GM12878 (cell line): ENCODE data around the gene UGGT1. TPM values are rescaled to one million over a fixed set of nuclear protein-coding genes. Genes with fewer than 3 reads are reported as not detected.

Source experiments
- ATAC-seq: fragments of 200-7000 bp; cut with Tn5 transposase; 3 replicates; pipeline ENCODE4 v1.9.1; 2020; ENCODE audit warnings: mild to moderate bottlenecking, moderate library complexity
- BruUV-seq: library from RNA; stranded (reverse); fragments of 400-500 nt; replicated peaks from 2 replicates; lab custom pipeline; 2021; lab: Mats Ljungman, UMichigan
- CTCF ChIA-PET: fragments of 300-600 bp; sonication (Branson Sonifier 250); formaldehyde crosslinking; extraction: SDS; loops from one replicate; lab custom pipeline; 2021; ENCODE audit warnings: inconsistent platforms; lab: Yijun Ruan, JAX
- POLR2A ChIA-PET: fragments of 350-600 bp; formaldehyde crosslinking; extraction: SDS; loops from one replicate; lab custom pipeline; 2021; ENCODE audit warnings: inconsistent platforms; lab: Charles Lee
- RAD21 ChIA-PET: fragments of 300-600 bp; sonication (Branson Sonifier 250); formaldehyde crosslinking; loops from one replicate; lab custom pipeline; 2023; ENCODE audit warnings: antibody characterized with exemption; ENCODE audit not compliant: unreplicated experiment; lab: Charles Lee
- SMC1A ChIA-PET: fragments of 300-600 bp; sonication (Branson Sonifier 250); formaldehyde crosslinking; loops from one replicate; lab custom pipeline; 2023; ENCODE audit not compliant: unreplicated experiment, uncharacterized antibody; lab: Charles Lee
- DNase-seq: peaks from one replicate; pipeline ENCODE4 v3.0.0-alpha.2; 2011; ENCODE audit warnings: low read depth, low spot score
- FAIRE-seq: peaks from 3 replicates; lab custom pipeline; 2011; peaks lifted over from hg19 to GRCh38; lab: Jason Lieb, UNC
- H2AFZ ChIP-seq: 2 replicates; pipeline ENCODE4 v1.6.0; 2011; ENCODE audit warnings: low read depth, low read length, control low read depth; ENCODE audit not compliant: control insufficient read depth
- H3K27ac ChIP-seq: 2 replicates; pipeline ENCODE4 v1.5.1; 2011; ENCODE audit warnings: control low read depth; ENCODE audit not compliant: control insufficient read depth, insufficient read depth
- H3K27me3 ChIP-seq, 2 experiments: replicated peaks in 1 of 2; 2 replicates each; pipeline versions ENCODE4 v1.6.0 to v1.6.1; 2011; ENCODE audit warnings: low read length in 1 of 2; ENCODE audit not compliant: control insufficient read depth in 2 of 2, insufficient read depth in 2 of 2
- H3K36me3 ChIP-seq, 2 experiments: 2 replicates each; pipeline ENCODE4 v1.5.1; 2011; ENCODE audit warnings: low read length in 1 of 2; ENCODE audit not compliant: control insufficient read depth in 2 of 2, insufficient read depth in 2 of 2
- H3K4me1 ChIP-seq: 2 replicates; pipeline ENCODE4 v1.6.1; 2011; ENCODE audit warnings: mild to moderate bottlenecking, low read length, moderate library complexity, mixed read lengths; ENCODE audit not compliant: control insufficient read depth, insufficient read depth
- H3K4me2 ChIP-seq: 2 replicates; pipeline ENCODE4 v1.6.0; 2011; ENCODE audit warnings: control low read depth; ENCODE audit not compliant: control insufficient read depth, insufficient read depth
- H3K4me3 ChIP-seq: fragments of 200-600 bp; sonication (generic); 2 replicates; pipeline ENCODE4 v1.5.1; 2016
- H3K79me2 ChIP-seq: 2 replicates; pipeline ENCODE4 v1.6.0; 2011; ENCODE audit warnings: low read length; ENCODE audit not compliant: control insufficient read depth, insufficient read depth
- H3K9ac ChIP-seq: 2 replicates; pipeline ENCODE4 v1.8.0; 2011; ENCODE audit warnings: low read length, control low read depth, mixed read lengths; ENCODE audit not compliant: control insufficient read depth, insufficient read depth
- H3K9me3 ChIP-seq: replicated peaks from 3 replicates; pipeline ENCODE4 v1.5.1; 2011; ENCODE audit warnings: mild to moderate bottlenecking, low read length; ENCODE audit not compliant: control insufficient read depth, insufficient read depth
- H4K20me1 ChIP-seq: 2 replicates; pipeline ENCODE4 v1.6.0; 2011; ENCODE audit not compliant: control insufficient read depth, insufficient read depth
- CBFB ChIP-seq: IDR thresholded peaks from 2 replicates; pipeline ENCODE4 v1.6.1; 2016; ENCODE audit warnings: antibody characterized with exemption, low read depth
- CEBPB ChIP-seq, 2 experiments: fragments of 150-350 bp in 1 of 2; IDR thresholded peaks; 2 replicates each; pipeline ENCODE4 v1.6.1; 2012 to 2014; ENCODE audit warnings: low read depth in 2 of 2, low read length in 2 of 2, borderline replicate concordance in 1 of 2, inconsistent platforms in 1 of 2
- CEBPZ ChIP-seq: fragments of 150-350 bp; IDR thresholded peaks from 2 replicates; pipeline ENCODE4 v1.6.1; 2016; ENCODE audit warnings: low read depth, low read length
- CREB1 ChIP-seq: IDR thresholded peaks from 2 replicates; pipeline ENCODE4 v1.6.1; 2012; ENCODE audit warnings: low read depth, mild to moderate bottlenecking, inconsistent platforms
- MYB ChIP-seq: fragments of 150-350 bp; IDR thresholded peaks from 2 replicates; pipeline ENCODE4 v1.6.1; 2014; ENCODE audit warnings: mild to moderate bottlenecking, low read depth, low read length, borderline replicate concordance
- NR2F1 ChIP-seq: fragments of 450-650 bp; conservative IDR thresholded peaks from 2 replicates; pipeline ENCODE4 v1.6.1; 2017; ENCODE audit warnings: mild to moderate bottlenecking
- PAX5 ChIP-seq: IDR thresholded peaks from 2 replicates; pipeline ENCODE4 v1.6.1; 2011; ENCODE audit warnings: low read depth, low read length, borderline replicate concordance
- PAX8 ChIP-seq: fragments of 450-650 bp; IDR thresholded peaks from 2 replicates; pipeline ENCODE4 v1.6.1; 2017; ENCODE audit warnings: mild to moderate bottlenecking, moderate library complexity
- POLR2AphosphoS5 ChIP-seq: IDR thresholded peaks from 2 replicates; pipeline ENCODE4 v1.6.1; 2011; ENCODE audit warnings: mild to moderate bottlenecking, low read length, inconsistent platforms
- REST ChIP-seq: IDR thresholded peaks from 2 replicates; pipeline ENCODE4 v1.6.1; 2012; ENCODE audit warnings: mild to moderate bottlenecking, low read depth, low read length
- WGBS: methylation state at CpG from one replicate; pipeline ENCODE4 v1.1.6; 2016; ENCODE audit warnings: low lambda C conversion rate; ENCODE audit not compliant: insufficient replicate concordance, insufficient coverage; ENCODE audit errors: missing lambda C conversion rate; 5-methylcytosine and 5-hydroxymethylcytosine counted together
- in situ Hi-C: fragments of 300-500 bp; cut with MboI; formaldehyde crosslinking; loops from 9 replicates; pipeline ENCODE4 v1.14.3; 2018; ENCODE audit warnings: mixed read lengths
- intact Hi-C: fragments of 100-400 bp; cut with micrococcal nuclease; formaldehyde crosslinking; loops from one replicate; pipeline ENCODE4 v1.14.2; 2022; ENCODE audit not compliant: unreplicated experiment
- polyA plus RNA-seq, 11 experiments: library from polyadenylated mRNA; depleted of rRNA in 4 of 11; unstranded in 6 of 11; stranded (reverse) in 5 of 11; fragments of >200 nt; fragmentation: Nextera tagmentation in 4 of 11; fragmentation: Illumina TruSeq in 1 of 11; extraction: Ambion mirVana in 4 of 11; extraction: Trizol in 1 of 11; gene quantifications; 1 replicate in 1 of 11; 2 replicates in 10 of 11; pipeline versions ENCODE4 v1.2.1 to v1.2.3, GENCODE V29; 2011 to 2016; ENCODE audit warnings: inconsistent platforms in 2 of 11, missing spikeins in 2 of 11, low read depth in 1 of 11
- total RNA-seq, 4 experiments: library from RNA; depleted of rRNA in 3 of 4; stranded (reverse); fragments of >200 nt in 3 of 4; fragmentation: Illumina TruSeq in 1 of 4; extraction: Trizol in 1 of 4; gene quantifications; 2 replicates each; pipeline versions ENCODE4 v1.2.1 to v1.2.3, GENCODE V29; 2013 to 2021

The UGGT1 gene
- total and polyA plus RNA-seq, 10 of the 15 experiments (the other 5 are each of a cell fraction or from before 2014, with no cell fraction given), result 4.1 to 49.8 (median 28.5) TPM

DNA sequence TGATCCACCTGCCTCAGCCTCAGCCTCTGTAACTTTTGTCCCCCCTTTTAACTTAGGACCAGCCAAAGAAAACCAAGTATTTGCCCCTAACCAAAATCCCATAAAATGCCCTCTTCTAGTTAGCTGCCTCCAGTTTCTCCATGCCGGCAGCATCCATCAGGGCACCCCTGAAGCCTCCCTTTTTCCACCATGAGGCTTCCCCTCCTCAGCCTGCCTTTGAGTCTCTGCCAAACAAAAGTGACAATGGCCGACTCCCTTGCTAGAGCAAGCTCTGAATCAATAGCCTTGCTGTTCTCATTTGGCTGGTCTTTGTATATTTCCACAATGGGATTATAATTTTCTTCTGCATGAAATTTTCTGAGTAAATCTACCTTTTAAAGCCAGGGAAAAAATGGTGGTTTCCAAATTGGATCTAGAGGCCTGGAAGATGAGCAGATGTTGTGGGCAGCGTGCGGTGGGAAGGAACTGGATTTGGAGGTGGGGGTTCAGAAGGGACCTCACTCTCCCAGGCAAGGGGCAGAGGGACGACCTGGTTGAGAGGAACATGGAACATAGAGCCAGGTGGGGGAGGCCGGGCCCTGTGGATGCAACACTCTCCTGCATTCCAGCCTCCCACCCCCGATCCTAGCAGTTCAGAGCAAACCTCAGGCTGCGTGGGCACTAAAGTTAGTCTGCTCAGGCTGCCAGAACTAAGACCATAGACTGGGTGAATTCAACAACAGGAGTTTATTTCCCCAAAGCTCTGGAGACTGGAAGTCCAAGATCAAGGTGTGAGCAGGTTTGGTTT, 147.1 kb downstream of the UGGT1 start:
- intact Hi-C loops, result no loop called here
- no peaks in the 10 kb centered on the region for H3K4me1 ChIP-seq
- peaks cover 0 to 3% of the 10 kb centered on the region in 2 experiments; a peak in 1 of 4 replicates for H3K27me3 ChIP-seq
- H2AFZ ChIP-seq, result no peak overlapping the region
- ATAC-seq, result no peak
- BruUV-seq, result no TSS peak
- H3K9ac ChIP-seq, result no peak overlapping the region
- in situ Hi-C loops, result loop anchor here (5.0 kb wide), 1 partner anchor 171 kb away; no protein-coding TSS in a partner anchor
- ChIA-PET CTCF (interaction anchor here (7.0 kb wide), 1 partner anchor 174 kb away, joined by 48 read pairs; no protein-coding TSS in a partner anchor), POLR2A (no interaction called here), SMC1A (interaction anchor here (0.6 kb wide), 1 partner anchor 39 kb away, joined by 3 read pairs; no protein-coding TSS in a partner anchor), RAD21 (no interaction called here)
- no peak for DNase-seq
- H3K36me3 ChIP-seq, result no peaks in the 10 kb centered on the region
- no peak overlapping the region for H3K4me3 ChIP-seq
- H3K79me2 ChIP-seq, result no peaks in the 10 kb centered on the region
- no peak overlapping the region for H3K27ac ChIP-seq
- H3K9me3 ChIP-seq, result no peaks in the 10 kb centered on the region
- H3K4me2 ChIP-seq, result no peak overlapping the region
- 41% methylated on average over 8 of the region's 8 CpGs for WGBS
- no peak for TF ChIP-seq PAX8
- H4K20me1 ChIP-seq, result no peaks in the 10 kb centered on the region
- no peak for FAIRE-seq

DNA sequence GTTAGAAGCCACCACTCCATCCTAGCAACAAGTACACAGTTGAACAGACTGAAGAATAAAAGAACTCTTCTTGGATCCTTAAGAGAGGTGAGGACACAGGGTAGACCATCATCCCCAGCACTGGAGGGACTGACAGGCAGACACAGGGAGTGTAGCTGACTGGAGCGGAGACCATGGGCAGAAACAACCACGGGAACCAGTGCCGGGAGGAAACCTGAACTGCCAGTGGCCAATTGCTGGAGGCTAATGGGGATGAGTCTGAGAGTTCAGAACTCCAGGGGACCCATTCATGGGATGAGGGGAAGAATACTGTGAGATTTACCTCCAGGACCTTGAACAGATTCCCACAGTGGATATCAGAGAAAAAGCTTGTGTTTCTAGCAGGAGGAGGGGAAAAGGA, 150.9 kb downstream of the UGGT1 start:
- CTCF ChIA-PET, result no interaction called here
- no peak overlapping the region for H3K4me2 ChIP-seq
- H3K79me2 ChIP-seq, result no peaks in the 10 kb centered on the region
- no peaks in the 10 kb centered on the region for H3K4me1 ChIP-seq
- no peaks in the 10 kb centered on the region for H3K9me3 ChIP-seq
- no peaks in the 10 kb centered on the region for H3K36me3 ChIP-seq
- H4K20me1 ChIP-seq, result no peaks in the 10 kb centered on the region
- no peak overlapping the region for H3K27ac ChIP-seq
- BruUV-seq, result no TSS peak
- intact Hi-C loops (no loop called here), in situ Hi-C loops (no loop called here)
- 75% methylated on average over 3 of the region's 3 CpGs for WGBS
- ATAC-seq (no peak), FAIRE-seq (no peak), DNase-seq (no peak)
- no peak overlapping the region for H3K4me3 ChIP-seq
- POLR2A ChIA-PET, result no interaction called here
- H3K27me3 ChIP-seq, result no peaks in the 10 kb centered on the region; a peak in 1 of 4 replicates
- no peak overlapping the region for H2AFZ ChIP-seq
- SMC1A ChIA-PET, result no interaction called here
- RAD21 ChIA-PET, result no interaction called here
- no peak overlapping the region for H3K9ac ChIP-seq
- TF ChIP-seq CEBPB (IDR thresholded peaks at IDR 0.05; ENCODE audit: borderline replicate concordance in 1 of 2, low read depth in 2 of 2, low read length in 2 of 2) (no peak), MYB (no peak), REST (no peak), POLR2AphosphoS5 (no peak), CREB1 (no peak), NR2F1 (no peak), CBFB (no peak), PAX5 (no peak), CEBPZ (no peak)
